Stimulated activated CD4-positive, alpha-beta T cell treated with anti-CD3 and anti-CD28 coated beads, Interleukin-1b, Interleukin-23, amount 100 ng/mL, for 1 hour (primary cell): ENCODE measurements around the gene KAZN.
"Not testable (repeated sequence)": the region's sequence is repeated elsewhere in the genome, so short reads cannot be mapped to it uniquely, and the experiment has no call there.

Experiments
- DNase-seq, 2 donors: peaks; one replicate each; pipeline ENCODE4 v3.0.0-alpha.2; 2020; ENCODE audit warnings: low read depth in 2 of 2

The KAZN gene

GRCh38 chr1:14598498-14599182, at the start of gene KAZN:
KAZN (plus strand) TSS chr1:14598685.
- no peak for DNase-seq

DNA sequence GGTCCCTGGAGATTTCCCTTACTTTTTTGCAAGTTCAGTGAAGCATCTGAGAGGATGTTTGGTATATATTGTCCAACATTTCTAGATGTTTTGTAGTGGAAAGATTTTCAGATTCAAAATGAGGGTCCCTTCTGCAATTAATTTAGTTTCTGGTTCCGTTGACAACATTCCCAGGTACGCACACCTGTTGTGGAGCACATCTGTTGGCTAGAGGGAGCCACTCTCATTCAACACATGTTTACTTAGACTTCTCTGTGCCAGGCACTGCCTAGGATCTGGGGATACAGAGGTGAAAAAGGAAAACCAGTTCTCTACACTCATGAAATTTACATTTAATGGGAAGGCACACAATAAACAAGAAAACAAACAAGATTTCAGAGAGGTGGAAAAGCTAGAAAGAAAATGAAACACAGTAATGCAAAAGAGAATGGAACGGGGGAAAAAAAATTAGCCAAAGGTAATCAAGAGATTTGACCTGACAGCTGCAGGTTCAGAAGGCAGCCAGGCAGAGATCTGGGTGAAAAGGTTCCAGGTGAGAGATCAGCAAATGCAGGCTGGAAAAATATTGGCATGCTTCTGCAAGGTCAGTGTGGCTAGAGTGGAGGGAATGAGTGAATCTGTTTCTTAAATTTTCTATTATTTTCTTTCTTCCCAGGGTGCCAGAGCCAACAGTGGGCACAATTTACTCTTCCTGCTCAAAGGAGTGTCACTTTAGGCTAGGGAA, 48.4 kb upstream of the KAZN start:
- no peak for DNase-seq

- no peak for DNase-seq
These were observed 47.1 kb upstream of the KAZN start for GRCh38 chr1:14551386-14551785.

DNA sequence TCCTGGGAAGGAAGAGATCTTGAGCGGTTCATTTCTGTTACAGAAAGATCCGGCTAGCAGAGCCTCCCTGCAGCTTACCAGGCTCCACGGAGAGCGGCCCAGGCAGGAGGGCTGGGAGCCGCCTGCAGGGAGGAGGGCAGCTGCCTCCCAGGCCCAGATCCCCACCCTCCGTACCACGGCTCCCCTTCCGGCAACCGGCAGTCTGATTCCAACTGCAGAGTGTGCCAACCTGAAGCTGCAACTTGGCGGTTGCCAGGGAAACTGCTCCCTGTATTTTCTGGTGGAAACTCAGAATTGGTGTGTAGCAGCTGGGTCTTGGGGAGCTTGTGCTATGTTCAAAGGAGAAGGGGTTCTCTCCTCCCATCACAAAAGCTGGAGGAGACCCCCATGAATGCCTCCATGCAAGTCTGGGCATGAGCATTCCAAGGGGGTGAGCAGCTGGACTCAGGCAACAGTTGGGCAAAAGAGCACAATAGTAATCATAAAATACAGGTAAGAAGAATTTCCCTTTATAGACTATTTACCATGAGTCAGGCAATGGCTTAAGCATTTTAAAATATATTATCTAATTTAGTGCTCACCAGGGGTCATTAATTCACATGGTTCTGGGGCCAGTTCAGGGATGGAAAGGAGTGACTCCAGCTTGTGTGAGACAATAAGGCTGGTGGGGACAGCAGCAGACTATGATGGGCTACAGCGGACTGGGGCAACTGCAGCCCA, 46.1 kb upstream of the KAZN start:
- DNase-seq: no peak

GRCh38 chr1:14553711-14554110, 44.8 kb upstream of the KAZN start:
- no peak for DNase-seq

DNA sequence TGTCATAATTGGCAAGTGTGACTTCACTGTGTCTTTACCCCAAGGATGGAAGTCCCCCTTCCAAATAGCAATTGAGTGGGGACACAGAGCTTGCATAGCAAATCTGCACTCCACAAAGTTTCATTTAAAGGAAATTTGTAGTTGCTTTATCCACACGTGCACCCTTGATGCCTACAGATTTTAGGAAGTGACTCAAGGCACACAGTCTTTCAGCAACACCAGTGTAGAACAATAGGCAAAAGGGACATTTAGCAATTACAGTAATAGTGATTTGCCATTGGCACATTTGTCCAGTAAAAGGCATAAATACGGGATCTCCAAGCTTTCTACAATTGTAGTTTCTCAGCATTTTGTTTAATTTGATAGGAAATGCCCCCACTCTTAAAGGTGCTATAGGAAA, 43.4 kb upstream of the KAZN start:
- no peak for DNase-seq

- no peak for DNase-seq
These were observed 37.3 kb upstream of the KAZN start for GRCh38 chr1:14561014-14561693.

- no peak for DNase-seq
These were observed 33.4 kb upstream of the KAZN start for GRCh38 chr1:14565090-14565489.

DNA sequence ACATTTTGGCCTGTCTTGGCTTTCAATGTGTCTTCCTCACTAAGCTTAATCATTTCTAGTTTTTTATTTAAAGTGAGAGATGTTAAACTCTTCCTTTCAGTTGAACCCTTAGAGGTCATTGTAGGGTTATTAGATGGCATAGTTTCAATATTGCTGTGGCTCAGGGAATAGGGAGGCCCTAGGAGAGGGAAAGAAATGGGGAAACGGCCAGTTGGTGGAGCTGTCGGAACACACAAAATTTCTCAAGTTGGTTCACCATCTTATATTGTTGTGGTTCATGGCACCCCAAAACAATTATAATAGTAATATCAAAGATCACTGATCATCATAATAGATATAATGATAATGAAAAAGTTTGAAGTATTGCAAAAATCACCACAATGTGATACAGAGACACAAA, 31.4 kb upstream of the KAZN start:
- no peak for DNase-seq

DNA sequence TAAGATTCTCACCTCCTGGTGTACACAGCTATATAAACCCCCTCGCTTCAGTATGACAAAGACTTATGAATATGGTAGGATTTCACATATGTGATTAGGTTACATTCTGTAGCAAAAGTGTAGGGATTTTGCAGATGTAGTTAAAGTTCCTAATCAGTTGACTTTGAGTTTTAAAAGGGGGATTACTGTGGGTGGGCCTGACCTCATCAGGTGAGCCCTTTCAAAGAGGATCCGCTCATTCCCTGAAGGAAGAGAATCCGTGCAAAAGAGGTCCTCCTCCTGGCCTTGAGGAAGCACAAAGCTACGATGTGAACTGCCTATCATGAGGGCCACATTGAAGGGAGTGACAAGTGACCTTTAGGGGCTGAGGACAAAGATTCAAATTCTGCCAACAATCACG, 30.6 kb upstream of the KAZN start:
- no peak for DNase-seq

- no peak for DNase-seq
These were observed 29.6 kb upstream of the KAZN start for GRCh38 chr1:14568716-14569355.

GRCh38 chr1:14570514-14570913, 28.0 kb upstream of the KAZN start:
- DNase-seq: no peak

DNA sequence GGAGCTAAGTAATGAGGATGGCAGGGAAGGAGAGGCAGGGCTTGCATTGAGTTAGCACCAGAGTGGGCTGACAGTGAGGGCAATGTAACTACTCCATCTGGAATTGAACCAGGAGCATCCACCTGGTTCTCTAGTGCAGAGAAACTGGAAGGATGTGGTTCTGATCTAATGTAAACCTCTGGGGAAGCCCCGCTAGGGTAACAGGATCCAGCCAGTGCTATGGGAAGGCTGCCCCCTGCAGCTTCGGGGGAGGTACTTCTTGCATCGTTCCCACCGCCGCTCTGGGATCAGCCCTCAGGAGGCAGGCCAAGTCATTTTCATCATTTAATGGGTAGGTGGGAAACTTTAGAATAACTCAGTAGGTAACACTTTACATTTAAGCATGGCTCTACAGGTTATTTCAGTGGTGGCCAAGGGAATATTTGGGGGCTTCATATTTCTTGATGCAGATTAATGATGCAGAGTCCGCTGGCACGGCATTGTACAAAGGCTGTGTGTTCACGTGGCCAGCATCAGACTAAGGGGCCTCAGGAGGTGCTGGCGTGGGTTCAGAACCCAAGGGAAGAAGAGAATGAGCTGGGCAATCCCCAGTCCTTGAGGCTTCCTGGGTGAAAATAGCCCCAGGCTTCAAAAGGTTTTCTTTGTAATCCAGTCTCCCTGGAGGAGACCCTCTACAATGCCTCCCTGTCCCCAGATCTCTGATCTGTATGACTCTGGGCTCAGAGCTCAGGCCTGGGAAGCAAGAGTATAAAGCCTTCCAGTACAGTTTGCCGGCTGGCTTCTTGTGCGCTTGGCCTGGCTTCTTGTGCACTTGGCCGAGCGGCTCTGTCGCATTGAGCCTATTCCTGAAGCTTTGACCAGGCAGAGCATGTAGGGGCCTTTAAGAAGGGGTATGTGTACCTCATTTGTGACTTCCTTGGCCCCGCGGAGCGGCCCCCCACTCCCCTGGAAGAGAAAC, 26.4 kb upstream of the KAZN start:
- no peak for DNase-seq

DNA sequence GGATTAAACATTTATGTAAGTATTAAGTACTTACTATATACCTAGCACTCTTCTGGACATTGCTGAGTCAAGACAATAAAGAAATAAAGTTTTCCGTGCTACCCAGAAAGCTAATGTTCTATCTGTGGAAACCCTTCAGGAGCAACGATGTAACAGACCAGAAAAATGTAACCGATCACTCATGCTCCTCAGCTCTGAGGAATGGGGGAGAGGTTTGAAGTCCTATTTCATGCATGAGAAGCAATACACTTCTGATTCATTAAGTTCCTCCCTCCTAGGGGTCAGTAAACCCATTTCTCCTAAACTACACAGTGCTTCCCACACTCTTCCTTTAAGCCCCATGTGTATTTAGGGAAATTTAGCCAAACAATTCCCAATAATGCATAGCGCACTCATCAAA, 25.6 kb upstream of the KAZN start:
- DNase-seq: no peak

DNA sequence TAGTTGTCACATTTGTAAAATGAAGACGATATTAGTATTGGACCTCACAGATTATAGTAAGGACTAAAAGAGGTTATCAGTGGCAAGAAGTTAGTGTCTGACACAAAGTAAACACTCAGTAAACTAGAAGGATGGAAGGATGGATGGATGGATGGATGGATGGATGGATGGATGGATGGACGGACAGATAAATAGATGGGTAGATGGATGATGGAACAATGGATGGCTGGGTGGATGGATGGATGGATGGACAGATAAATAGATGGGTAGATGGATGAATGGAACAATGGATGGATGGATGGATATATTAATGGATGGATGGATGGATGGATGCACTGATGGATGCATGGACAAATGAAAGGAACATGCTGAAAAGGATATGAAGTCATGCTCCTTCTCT, 22.3 kb upstream of the KAZN start:
- no peak for DNase-seq

- no peak for DNase-seq
These were observed 21.2 kb upstream of the KAZN start for GRCh38 chr1:14577261-14577660.

DNA sequence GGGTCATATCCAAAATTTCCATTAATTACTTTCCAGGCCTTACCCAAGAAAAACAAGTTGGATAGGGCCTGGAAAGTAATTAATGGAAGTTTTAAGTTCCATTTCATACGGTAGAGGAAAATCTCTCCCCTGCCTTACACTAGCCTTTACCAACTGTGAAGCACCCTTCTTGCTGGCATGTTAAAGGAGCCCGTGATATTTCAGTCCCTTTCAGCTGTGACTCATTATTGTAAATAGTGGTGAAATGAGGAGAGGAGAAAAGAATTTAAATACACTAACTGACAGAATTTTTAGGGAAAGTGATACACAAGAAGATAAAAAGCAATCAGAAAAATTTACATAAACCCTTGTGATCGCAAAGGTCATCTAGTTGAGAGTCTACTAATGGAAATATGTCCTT, 20.3 kb upstream of the KAZN start:
- DNase-seq: no peak

DNA sequence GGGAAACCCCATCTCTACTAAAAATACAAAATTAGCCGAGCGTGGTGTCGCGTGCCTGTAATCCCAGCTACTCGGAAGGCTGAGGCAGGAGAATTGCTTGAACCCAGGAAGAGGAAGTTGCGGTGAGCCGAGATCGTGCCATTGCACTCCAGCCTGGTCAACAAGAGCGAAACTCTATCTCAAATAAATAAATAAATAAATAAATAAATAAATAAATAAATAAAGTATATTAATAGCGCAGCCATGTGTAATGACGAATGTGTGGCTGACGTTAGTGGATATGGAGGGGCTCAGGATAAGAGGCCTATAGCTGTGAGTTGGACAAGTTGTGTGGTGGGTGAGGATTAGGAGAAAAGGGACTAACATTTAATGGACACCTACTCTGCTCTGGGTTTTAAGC, 18.2 kb upstream of the KAZN start:
- not testable (repeated sequence) for DNase-seq

- DNase-seq: no peak
These were observed 17.5 kb upstream of the KAZN start for GRCh38 chr1:14580986-14581385.

DNA sequence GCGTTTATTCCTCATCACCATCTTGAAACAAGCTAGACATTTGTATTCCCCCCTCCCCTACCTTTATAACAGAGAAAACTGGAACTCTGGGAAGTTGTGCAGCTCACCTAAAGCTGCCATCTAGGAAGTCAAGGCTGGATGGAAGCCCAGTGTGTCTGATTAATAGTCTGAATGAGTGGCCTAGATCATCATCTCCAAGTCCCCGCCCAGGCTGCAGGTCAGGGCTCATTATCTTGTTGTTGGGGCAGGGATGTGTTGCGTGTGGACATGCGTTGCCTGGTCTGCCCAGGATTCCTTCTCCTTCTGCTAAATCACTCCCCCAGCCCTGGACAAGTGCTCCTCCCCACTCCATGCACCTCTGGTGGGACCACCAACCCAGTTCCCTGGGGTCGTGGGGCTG, 14.7 kb upstream of the KAZN start:
- no peak for DNase-seq

DNA sequence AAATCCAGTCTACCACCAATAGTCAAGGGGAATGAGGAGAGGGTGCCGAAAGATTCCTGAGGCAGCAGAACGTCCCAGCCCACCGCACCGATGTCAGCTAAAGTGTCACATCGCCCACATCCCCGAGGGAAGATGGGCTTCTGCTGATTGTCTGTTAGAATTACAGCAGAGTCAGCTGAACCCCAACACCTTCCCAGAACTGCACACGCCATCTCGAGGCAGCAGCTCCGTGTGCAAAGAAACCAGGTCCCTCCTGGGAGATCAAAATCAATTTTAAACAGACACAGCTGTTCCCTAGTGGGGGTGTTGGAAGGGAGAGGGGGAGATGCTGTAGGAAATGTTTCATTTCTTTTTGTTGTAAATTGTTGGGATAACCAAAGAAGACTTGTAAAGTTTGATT, 12.8 kb upstream of the KAZN start:
- DNase-seq: no peak
